GM23338 (cell line): ENCODE data around the gene GLDC.

Source experiments
- CREB1 ChIP-seq: fragments of 250-450 bp; sonication (Bioruptor Pico); IDR thresholded peaks from 2 replicates; pipeline ENCODE4 v1.5.0; 2020; ENCODE audit warnings: low read depth, mild to moderate bottlenecking, moderate library complexity
- CTCF ChIP-seq, 2 experiments: fragments of 200-600 bp in 1 of 2; sonication (generic) in 1 of 2; conservative IDR thresholded peaks; 2 replicates each; pipeline versions ENCODE4 v1.5.1 to v1.6.1; 2016 to 2017; ENCODE audit warnings: antibody characterized with exemption in 2 of 2, low read depth in 2 of 2, mild to moderate bottlenecking in 2 of 2, moderate library complexity in 1 of 2
- ETS1 ChIP-seq: IDR thresholded peaks from 2 replicates; pipeline ENCODE4 v1.6.1; 2016; ENCODE audit warnings: antibody characterized with exemption
- EZH2 ChIP-seq: fragments of 200-600 bp; sonication (generic); IDR thresholded peaks from one replicate; pipeline ENCODE4 v1.8.0; 2017; ENCODE audit warnings: antibody characterized with exemption, mild to moderate bottlenecking, low read depth; ENCODE audit not compliant: unreplicated experiment
- EZH2phosphoT487 ChIP-seq: fragments of 200-600 bp; sonication (generic); IDR thresholded peaks from one replicate; pipeline ENCODE4 v1.8.1; 2018; ENCODE audit warnings: antibody characterized with exemption; ENCODE audit not compliant: unreplicated experiment
- JUNB ChIP-seq: IDR thresholded peaks from one replicate; pipeline ENCODE4 v1.6.1; 2016; ENCODE audit warnings: antibody characterized with exemption; ENCODE audit not compliant: unreplicated experiment
- NANOG ChIP-seq: IDR thresholded peaks from 2 replicates; pipeline ENCODE4 v1.6.1; 2016; ENCODE audit warnings: antibody characterized with exemption, borderline replicate concordance
- POLR2AphosphoS5 ChIP-seq: IDR thresholded peaks from 2 replicates; pipeline ENCODE4 v1.6.1; 2016; ENCODE audit warnings: antibody characterized with exemption, low read depth
- REST ChIP-seq: IDR thresholded peaks from one replicate; pipeline ENCODE4 v1.6.1; 2018; ENCODE audit warnings: antibody characterized with exemption; ENCODE audit not compliant: unreplicated experiment
- STAT1 ChIP-seq: IDR thresholded peaks from one replicate; pipeline ENCODE4 v1.6.1; 2016; ENCODE audit warnings: antibody characterized with exemption; ENCODE audit not compliant: unreplicated experiment
- ZNF114 ChIP-seq: fragments of 250-450 bp; sonication (Bioruptor Pico); IDR thresholded peaks from 2 replicates; pipeline ENCODE4 v1.5.0; 2020; ENCODE audit warnings: mild to moderate bottlenecking, moderate library complexity
- ZNF331 ChIP-seq: fragments of 250-450 bp; sonication (Bioruptor Pico); IDR thresholded peaks from 2 replicates; pipeline ENCODE4 v1.5.0; 2020; ENCODE audit warnings: low read depth, mild to moderate bottlenecking, moderate library complexity
- ZNF462 ChIP-seq: fragments of 250-450 bp; sonication (Bioruptor Pico); IDR thresholded peaks from 2 replicates; pipeline ENCODE4 v1.5.0; 2020; ENCODE audit warnings: mild to moderate bottlenecking, moderate library complexity

- TF ChIP-seq CTCF (conservative IDR thresholded peaks at IDR 0.05; ENCODE audit: low read depth in 2 of 2) (no peak), EZH2 (no peak), EZH2phosphoT487 (no peak), POLR2AphosphoS5 (no peak), ETS1 (no peak), JUNB (no peak), REST (no peak), ZNF114 (no peak), NANOG (no peak), CREB1 (CRISPR knock-in tag) (no peak), ZNF331 (CRISPR knock-in tag) (no peak), STAT1 (no peak), ZNF462 (CRISPR knock-in tag) (no peak)
Measured at GRCh38 chr9:6600426-6600825, 45.1 kb downstream of the GLDC start.
